GM19452 (cell line): ENCODE results near the gene TBC1D20.
"Not testable (repeated sequence)": the region's sequence is repeated elsewhere in the genome, so short reads cannot be mapped to it uniquely, and the experiment has no call there.

Source experiments
- ATAC-seq: cut with Tn5 transposase; IDR thresholded peaks from one replicate; pipeline ENCODE4 v1.9.1; 2021; ENCODE audit not compliant: unreplicated experiment

Gene TBC1D20

GRCh38 chr20:462199-462991, at the start of gene TBC1D20:
TBC1D20 (minus strand) TSS chr20:462533; CDS start chr20:462405, 128 bp downstream.
- peak; percentile 93 for ATAC-seq

DNA sequence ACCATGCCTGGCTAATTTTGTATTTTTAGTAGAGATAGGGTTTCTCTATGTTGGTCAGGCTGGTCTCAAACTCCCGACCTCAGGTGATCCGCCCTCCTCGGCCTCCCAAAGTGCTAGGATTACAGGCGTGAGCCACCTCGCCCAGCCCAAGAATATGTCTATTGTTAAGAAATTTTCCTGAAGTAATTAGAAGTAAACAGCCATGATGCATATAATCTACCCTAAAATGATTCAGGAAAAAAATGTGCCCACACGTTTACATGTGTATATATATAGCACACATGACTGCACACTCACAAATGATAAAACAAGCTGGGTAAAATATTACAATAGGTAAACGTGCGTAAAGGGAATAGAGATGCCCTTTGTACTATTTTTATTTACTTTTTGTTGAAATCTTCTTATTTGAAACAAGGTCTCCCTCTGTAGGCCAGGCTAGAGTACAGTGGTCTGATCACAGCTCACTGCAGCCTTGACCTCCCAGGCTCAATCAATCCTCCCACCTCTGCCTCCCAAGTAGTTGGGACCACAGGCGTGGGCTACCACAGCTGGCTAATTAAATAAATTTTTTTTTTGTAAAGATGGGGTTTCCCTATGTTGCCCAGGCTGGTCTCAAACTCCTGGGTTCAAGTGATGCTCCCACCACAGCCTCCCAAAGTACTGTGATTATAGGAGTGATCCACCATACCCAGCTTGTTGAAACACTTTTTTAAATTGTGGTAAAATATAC, 48.2 kb upstream of the TBC1D20 start:
- ATAC-seq = not testable (repeated sequence)

DNA sequence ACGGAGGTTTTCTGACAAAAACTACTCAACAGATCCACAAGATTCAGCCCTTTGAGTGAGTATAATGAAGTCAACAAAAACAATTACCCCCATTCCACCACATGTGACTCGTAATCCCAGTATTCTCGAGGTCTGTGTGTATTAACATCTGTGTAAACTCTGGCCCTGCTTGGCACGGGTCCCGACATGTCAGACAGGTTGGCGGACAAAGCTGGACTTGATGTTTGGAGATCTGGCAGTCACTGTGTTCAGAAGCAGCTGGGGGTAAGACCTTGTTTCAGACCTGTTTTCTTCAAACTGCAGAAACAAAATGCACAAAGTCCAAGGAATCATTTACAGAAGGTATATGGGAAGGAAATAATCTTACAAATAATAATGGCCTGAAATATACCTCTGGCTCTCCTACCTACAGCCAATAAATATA, 46.0 kb upstream of the TBC1D20 start:
- not testable (repeated sequence) for ATAC-seq

DNA sequence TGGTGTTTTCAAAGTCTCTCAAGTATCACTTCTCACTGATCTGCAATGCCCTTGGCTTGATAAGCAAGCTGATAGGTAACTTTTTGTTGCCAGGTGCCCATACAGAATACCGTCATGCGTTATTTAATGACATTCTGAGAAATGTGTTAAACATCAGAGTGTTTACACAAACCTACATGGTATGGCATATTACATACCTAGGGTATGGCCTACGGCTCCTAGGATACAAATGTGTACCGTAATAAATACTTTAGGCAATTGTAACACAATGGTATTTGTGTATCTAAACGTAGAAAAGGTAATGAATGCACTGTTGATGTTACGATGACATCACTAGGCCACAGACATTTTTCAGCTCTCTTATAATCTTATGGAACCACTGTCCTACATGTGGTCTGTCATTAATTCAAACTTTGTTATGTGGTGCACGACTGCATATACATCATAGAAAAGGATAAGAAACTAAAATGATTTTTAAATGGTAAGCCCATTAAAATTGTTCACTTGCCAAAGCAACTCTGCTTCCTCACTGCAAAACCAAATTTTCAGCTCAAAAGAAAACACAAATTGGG, 45.5 kb upstream of the TBC1D20 start:
- no peak for ATAC-seq

GRCh38 chr20:507006-507758, 44.8 kb upstream of the TBC1D20 start:
- no peak for ATAC-seq

DNA sequence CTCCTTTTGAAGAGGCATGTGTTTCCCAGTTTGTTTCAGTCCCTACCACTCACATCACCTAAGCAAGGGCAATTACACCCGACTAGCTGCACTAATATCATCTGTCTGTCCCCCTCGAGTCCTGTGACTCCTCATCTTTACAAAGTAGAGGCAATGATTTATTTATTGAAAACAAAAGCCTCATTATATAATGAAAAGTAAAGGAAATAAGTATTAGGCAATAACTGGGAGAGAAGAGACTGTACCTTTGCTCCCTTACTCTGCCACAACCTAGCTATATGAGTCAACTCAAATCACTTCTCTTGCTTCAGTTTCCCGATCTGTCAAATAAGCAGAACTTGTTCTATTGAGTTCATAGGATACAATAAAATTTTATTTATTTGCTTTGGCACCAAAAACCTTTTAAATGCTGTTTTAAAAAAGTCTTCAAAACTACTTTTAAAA, 42.3 kb upstream of the TBC1D20 start:
- ATAC-seq = no peak

GRCh38 chr20:503048-503737, 40.9 kb upstream of the TBC1D20 start:
- ATAC-seq = no peak

- no peak for ATAC-seq
Observed at GRCh38 chr20:497979-498378, 35.6 kb upstream of the TBC1D20 start.

- no peak for ATAC-seq
Observed at GRCh38 chr20:496126-496696, 33.9 kb upstream of the TBC1D20 start.

GRCh38 chr20:492159-492558, 29.8 kb upstream of the TBC1D20 start:
- ATAC-seq = no peak

DNA sequence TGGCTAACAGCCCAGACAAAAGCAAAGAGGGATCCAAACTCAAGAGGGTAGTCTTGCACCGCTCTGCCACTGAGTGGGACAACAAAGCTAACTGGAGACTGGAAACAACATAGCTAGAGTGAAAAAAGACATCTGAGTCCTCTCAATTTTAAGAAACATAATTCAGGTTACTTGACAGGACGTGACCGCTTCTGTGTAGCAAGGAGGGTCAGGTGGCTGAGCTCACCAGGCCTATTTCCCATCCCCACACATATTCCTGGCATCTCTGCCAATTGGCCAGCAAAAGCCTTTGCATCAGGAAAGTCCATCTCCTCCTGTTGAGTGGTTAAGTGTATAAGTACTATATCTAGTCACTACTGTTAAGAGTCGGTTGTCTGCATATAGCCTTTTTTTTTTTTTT, 25.3 kb upstream of the TBC1D20 start:
- no peak for ATAC-seq

DNA sequence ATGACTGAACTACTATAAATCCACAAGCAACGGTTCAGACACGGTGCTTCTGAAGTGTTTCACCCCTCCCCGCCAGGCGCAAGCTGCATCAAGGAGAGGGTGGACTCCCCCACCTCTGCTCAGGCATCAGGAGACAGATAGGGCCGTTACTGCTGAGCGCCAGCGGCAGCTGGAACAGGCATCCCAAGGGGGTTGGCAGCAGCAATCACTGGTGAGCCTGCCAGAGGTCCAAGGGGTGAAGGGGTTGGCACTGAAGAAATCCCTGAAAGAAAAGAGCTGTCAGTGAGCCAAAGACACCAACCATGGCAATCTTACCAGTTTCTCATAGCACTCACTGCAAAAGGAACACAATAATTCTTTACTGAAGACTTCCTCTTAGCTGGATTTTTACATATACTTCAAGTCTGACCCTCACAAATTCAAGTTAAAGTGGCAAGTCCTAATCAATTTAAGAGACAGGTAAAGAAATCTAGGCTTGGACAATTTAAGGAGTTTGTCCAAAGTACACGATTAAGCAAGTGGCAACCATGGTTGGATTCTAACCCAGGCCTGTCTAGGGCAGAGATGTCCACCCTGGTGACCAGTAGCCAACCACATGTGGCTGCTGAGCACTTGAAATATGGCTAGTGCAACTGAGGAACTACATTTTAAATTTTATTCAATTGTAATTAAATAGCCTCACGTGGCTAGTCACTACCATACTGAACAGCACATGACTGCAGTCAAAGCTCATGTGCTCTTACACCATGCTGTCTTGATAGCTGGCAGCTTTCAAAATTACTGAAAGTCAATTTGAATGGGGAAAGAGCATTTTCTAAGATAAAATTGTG, 21.7 kb upstream of the TBC1D20 start:
- no peak for ATAC-seq

DNA sequence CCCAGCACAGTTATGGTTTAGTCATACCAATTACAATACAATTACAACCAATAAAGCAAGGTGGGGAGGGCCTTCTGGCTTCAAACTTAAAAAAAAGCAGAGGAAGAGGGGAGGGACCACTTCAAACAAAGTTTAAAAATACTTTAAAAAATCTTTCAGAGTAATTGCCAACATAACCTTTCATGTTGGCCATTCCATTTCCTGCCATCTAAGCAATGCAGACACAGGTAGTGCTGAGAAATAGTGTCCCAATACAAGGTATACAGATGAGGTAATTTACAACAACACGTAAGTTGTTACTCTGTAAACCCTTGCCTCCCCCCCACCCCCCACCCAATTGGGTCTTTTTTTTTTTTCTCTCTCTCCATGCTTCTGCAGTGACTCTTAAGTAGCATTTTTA, 18.8 kb upstream of the TBC1D20 start:
- ATAC-seq = no peak

DNA sequence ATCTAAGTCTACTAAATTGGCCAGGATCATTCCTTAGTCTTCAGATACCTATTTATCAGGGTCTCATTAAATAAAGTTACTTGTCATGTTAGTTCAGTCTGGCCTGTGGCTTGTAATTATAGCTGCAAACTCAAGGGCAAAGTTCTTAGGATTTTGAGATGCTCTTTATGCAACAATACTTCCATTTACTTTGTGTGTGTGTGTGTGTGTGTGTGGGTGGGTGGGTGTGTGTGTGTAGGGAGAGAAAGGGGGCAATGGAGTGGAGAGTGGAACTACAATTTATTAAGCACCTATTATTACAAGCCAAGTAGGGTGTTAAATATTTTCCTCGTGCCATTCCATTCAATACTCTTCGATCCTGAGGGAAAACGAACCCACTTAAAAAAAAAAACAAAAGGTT, 17.7 kb upstream of the TBC1D20 start:
- no peak for ATAC-seq

- no peak for ATAC-seq
Observed at GRCh38 chr20:479487-479886, 17.2 kb upstream of the TBC1D20 start.

DNA sequence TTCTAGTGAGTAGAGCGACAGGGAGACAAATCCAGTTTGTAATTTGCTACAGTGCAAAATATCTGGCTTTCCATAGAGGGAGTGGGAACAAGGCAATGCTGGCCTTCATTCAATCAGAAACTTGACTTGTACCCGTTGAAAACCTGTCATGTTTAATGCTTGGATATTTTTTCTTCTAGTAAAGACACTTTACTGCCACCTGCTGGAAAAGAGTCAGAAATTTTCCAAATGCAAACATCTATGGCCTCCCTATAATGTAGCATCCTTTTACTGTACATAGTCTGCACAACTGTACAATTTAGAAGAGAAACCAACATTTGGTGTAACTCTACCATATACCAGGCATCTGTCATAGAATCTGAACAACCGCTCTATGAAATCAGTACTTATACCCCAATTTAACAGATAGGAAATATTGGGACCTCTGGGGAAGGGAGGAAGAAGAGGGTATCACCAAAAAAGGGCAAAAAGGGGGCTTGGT, 16.7 kb upstream of the TBC1D20 start:
- ATAC-seq = no peak

DNA sequence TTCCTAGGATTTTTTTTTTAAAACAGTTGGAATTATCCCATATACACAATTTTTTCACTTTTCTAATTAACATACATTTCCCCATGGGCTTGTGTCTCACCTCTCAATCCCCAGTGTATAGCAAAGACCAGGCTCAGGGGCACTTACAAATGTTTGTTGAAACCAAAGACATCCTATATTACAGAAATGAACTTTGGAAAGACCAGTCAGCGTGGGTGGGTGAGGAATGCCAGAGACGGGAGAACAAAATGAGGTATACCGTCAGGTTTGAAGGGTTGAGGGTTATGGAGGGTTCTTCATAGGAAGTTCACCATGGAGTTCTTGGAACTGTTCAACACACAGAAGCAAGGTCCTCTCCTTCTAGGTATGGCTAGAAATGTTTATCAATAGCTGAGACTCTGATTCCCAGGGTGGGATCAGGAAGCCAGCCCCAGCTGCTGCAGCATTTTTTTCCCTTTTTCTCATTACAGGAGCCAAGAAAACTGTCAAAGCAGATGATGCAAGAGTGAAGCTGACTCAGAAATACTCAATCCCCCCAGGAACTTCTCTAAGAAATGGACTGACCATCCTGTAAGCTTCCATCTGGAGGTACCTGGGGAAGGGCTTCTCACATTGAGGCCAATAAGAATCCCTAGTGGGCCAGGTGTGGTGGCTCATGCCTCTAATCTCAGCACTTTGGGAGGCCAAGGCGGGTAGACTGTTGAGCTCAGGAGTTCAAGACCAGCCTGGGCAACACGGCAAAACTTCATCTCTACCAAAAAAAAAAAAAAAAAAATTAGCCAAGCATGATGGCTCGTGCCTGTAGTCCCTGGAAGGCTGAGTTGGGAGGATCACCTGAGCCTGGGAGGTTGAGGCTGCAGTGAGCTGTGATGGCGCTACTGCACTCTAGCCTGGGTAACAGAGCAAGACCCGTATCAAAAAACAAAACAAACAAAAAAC, 15.9 kb upstream of the TBC1D20 start:
- no peak for ATAC-seq

DNA sequence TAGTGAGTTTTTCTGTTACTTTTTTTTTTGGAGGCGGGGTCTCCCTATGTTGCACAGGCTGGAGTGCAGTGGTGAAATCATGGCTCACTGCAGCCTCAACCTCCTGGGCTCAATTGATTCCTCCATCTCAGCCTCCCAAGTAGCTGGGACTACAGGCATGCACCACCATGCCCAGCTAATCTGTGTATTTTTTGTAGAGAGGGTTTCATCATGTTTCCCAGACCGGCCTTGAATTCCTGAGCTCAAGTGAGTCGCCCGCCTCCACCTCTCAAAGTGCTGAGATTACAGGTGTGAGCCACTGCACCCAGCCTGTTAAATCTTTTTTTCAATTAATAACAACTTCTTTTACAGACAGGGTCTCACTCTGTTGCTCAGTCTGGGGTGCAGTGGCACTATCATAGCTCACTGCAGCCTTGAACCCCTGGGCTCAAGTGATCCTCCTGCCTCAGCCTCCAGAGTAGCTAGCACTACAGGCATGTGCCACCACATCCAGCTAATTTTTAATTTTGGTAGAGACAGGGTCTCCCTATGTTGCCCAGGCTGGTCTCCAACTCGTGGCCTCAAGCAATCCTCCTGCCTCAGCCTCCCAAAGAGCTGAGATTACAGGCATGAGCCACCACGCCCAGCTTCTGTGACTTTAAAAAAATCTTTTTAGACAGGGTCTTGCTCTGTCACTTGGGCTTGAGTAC, 14.4 kb upstream of the TBC1D20 start:
- ATAC-seq = not testable (repeated sequence)
